Tibial artery (tissue), 4 donors: ENCODE measurements around the gene RALGPS1.
A peak's percentile ranks its signal among the peaks of the same experiment; 100 is the strongest.

Source experiments
- DNase-seq, 2 donors: peaks; one replicate each; pipeline ENCODE4 v3.0.0-alpha.2; 2019
- H3K27ac ChIP-seq, 2 donors: fragments of 200-600 bp; sonication (generic) in 1 of 2; 1 replicate in 1 of 2; 2 replicates in 1 of 2; pipeline ENCODE4 v1.5.1; 2018 to 2019; ENCODE audit warnings: mild to moderate bottlenecking in 1 of 2
- H3K27me3 ChIP-seq, 2 donors: fragments of 200-600 bp; sonication (generic) in 1 of 2; one replicate each; pipeline versions ENCODE4 v1.5.1 to v1.6.0; 2016 to 2019
- H3K36me3 ChIP-seq, 3 donors: fragments of 200-600 bp; sonication (generic) in 2 of 3; one replicate each; pipeline ENCODE4 v1.5.1; 2016 to 2019; ENCODE audit warnings: mild to moderate bottlenecking in 2 of 3
- H3K4me1 ChIP-seq, 4 donors: fragments of 200-600 bp; sonication (generic) in 2 of 4; 1 replicate in 3 of 4; 2 replicates in 1 of 4; pipeline ENCODE4 v1.5.1; 2016 to 2019
- H3K4me3 ChIP-seq, 2 donors: fragments of 200-600 bp; sonication (generic) in 1 of 2; 1 replicate in 1 of 2; 2 replicates in 1 of 2; pipeline ENCODE4 v1.5.1; 2018 to 2019; ENCODE audit warnings: mild to moderate bottlenecking in 2 of 2
- H3K9me3 ChIP-seq, 3 donors: fragments of 200-600 bp; sonication (generic) in 1 of 3; one replicate each; pipeline ENCODE4 v1.5.1; 2016 to 2019
- intact Hi-C: fragments of 100-400 bp; cut with DNase I; formaldehyde crosslinking; loops from one replicate; pipeline ENCODE4 v1.15.0; 2023; ENCODE audit warnings: low total_unique reads
- TF ChIP-seq, protein P1 (sequence below), 2 experiments: fragments of 200-600 bp in 1 of 2; fragments of 450-650 bp in 1 of 2; IDR thresholded peaks; one replicate each; pipeline ENCODE4 v1.5.1; 2017 to 2019; ENCODE audit warnings: antibody characterized with exemption in 2 of 2, mild to moderate bottlenecking in 1 of 2, moderate library complexity in 1 of 2

The RALGPS1 gene

DNA sequence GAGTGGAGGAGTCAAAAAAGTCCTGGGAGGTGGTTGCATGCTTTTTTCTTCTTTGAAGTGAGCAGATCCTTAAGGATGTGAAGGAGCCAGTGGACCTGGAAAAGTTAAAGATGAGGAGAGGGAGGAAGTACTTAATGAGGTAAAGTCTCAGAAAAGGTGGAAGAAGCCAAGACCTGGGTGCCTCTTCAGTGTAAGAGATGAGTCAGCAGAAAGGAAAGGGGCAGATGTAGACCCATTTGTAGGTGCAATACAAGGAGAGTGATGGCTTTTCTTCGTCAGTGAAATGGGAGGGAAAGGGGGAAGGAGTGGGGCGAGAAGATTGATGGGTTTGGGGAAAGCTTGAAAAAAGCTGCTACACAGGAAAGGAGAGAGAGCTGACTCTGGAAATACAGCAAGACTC is 124.9 kb downstream of the RALGPS1 start:
- H3K4me3 ChIP-seq = no peak overlapping the region
- H3K27me3 ChIP-seq = no peaks in the 10 kb centered on the region
- TF ChIP-seq, protein P1, sequence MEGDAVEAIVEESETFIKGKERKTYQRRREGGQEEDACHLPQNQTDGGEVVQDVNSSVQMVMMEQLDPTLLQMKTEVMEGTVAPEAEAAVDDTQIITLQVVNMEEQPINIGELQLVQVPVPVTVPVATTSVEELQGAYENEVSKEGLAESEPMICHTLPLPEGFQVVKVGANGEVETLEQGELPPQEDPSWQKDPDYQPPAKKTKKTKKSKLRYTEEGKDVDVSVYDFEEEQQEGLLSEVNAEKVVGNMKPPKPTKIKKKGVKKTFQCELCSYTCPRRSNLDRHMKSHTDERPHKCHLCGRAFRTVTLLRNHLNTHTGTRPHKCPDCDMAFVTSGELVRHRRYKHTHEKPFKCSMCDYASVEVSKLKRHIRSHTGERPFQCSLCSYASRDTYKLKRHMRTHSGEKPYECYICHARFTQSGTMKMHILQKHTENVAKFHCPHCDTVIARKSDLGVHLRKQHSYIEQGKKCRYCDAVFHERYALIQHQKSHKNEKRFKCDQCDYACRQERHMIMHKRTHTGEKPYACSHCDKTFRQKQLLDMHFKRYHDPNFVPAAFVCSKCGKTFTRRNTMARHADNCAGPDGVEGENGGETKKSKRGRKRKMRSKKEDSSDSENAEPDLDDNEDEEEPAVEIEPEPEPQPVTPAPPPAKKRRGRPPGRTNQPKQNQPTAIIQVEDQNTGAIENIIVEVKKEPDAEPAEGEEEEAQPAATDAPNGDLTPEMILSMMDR (IDR thresholded peaks at IDR 0.05) = no peak
- DNase-seq = no peak
- peaks cover 0 to 19% (median 12%) of the 10 kb centered on the region in 4 donors for H3K4me1 ChIP-seq
- intact Hi-C loops = no loop called here
- H3K9me3 ChIP-seq = no peaks in the 10 kb centered on the region
- H3K36me3 ChIP-seq = no peaks in the 10 kb centered on the region
- no peak overlapping the region for H3K27ac ChIP-seq

DNA sequence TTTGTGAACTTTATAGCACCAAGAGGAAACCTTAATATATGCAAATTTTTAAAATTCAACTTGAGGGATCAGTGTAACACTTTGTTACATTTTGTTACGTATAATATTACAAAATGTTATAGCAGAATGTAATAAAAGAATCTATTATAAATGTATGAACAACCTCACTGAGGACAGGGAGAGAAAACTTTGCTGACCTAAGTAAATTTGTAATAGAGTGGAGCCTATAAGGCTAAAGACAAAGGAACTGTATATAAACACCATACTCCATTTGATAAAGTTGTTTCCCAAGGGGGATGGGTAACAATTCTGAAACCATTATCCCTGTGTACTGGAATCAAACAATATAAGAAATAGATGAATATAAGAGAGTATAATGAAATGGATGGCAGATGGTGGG is 130.6 kb downstream of the RALGPS1 start:
- Histone ChIP-seq H3K9me3 (no peaks in the 10 kb centered on the region), H3K36me3 (no peaks in the 10 kb centered on the region), H3K4me3 (no peak overlapping the region), H3K27ac (no peak overlapping the region), H3K4me1 (peaks cover 0 to 5% (median 0%) of the 10 kb centered on the region in 4 donors), H3K27me3 (no peaks in the 10 kb centered on the region)
- no peak for DNase-seq
- intact Hi-C loops = no loop called here
- TF ChIP-seq, protein P1 (IDR thresholded peaks at IDR 0.05) = no peak

DNA sequence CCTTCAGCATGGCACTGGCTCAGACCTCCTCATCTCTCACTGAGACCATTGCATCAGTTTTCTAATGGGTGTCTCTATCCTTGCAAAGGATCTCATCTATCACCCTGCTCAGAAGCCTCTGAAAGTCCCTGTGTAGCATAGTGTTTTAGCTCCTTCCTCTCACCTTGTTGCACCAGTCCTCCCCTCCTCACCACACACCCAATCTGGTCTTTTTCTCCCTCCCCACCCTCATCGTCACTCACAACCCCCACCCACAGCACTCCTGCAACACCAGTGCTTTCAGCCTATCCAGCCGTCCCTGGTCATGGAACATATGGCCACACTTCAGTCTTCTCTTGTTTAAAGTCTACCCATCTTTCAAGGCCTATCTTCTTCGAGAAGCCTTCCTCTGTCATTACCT is 133.4 kb downstream of the RALGPS1 start:
- TF ChIP-seq, protein P1 (IDR thresholded peaks at IDR 0.05) = no peak
- DNase-seq = peak in 1 of 2 donors; percentile 33
- intact Hi-C loops = no loop called here

DNA sequence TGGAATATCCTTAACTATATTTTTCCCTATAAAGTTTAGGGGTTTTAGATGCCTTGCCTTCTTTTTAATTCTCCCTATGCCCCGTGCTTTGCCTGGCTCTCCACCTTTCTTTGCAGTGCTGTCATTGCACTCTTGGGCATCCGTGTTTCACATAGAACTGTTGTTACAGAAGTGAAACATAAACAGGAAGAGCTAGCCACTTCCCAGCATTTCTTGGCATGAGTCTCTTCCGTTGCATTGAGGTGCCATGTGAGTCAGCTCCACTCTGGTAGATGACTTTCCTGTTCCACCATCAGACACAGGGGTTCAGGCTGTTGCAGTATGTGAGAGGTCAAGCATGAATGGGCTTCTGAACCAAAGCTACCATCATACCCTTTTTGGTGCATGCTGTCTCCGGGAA is 134.5 kb downstream of the RALGPS1 start:
- Histone ChIP-seq H3K4me1 (peaks cover 0 to 17% (median 12%) of the 10 kb centered on the region in 4 donors), H3K4me3 (no peak overlapping the region), H3K36me3 (no peaks in the 10 kb centered on the region), H3K27me3 (no peaks in the 10 kb centered on the region), H3K9me3 (no peaks in the 10 kb centered on the region), H3K27ac (peak overlapping the region; percentile 21 to 47)
- TF ChIP-seq, protein P1 (IDR thresholded peaks at IDR 0.05) = peak; percentile 15 to 27
- DNase-seq = peak; percentile 63 to 71
- intact Hi-C loops = no loop called here

More for the DNA sequence above, 133.4 kb downstream of the RALGPS1 start:
- Histone ChIP-seq H3K9me3 (no peaks in the 10 kb centered on the region), H3K27ac (peak overlapping the region in 1 of 2 donors; percentile 21), H3K4me1 (peaks cover 0 to 6% (median 4%) of the 10 kb centered on the region in 4 donors), H3K27me3 (no peaks in the 10 kb centered on the region), H3K4me3 (no peak overlapping the region), H3K36me3 (no peaks in the 10 kb centered on the region)

DNA sequence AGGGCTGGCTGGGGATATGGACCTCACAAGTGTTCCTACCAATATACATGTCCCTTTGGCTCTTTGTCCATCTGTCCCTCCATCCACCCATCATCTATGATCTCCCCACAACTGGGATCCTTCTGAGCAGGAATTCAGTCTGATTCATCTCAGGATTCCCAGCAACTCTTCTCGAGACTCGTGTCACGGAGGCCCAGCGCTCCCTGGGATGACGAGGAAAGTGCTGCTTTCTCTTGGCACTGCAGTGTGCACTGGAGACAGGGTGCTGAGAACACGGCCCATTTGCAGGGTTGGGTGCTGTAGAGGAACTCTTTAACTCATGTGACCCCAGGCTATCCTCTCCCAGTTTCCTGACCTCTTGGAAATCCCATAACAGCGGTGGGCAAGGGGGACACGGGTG is 135.0 kb downstream of the RALGPS1 start:
- Histone ChIP-seq H3K27ac (no peak overlapping the region), H3K27me3 (no peaks in the 10 kb centered on the region), H3K4me3 (no peak overlapping the region), H3K9me3 (no peaks in the 10 kb centered on the region), H3K36me3 (no peaks in the 10 kb centered on the region), H3K4me1 (peaks cover 0 to 22% (median 15%) of the 10 kb centered on the region in 4 donors)
- DNase-seq = peak in 1 of 2 donors; percentile 43
- TF ChIP-seq, protein P1 (IDR thresholded peaks at IDR 0.05) = no peak
- intact Hi-C loops = no loop called here

DNA sequence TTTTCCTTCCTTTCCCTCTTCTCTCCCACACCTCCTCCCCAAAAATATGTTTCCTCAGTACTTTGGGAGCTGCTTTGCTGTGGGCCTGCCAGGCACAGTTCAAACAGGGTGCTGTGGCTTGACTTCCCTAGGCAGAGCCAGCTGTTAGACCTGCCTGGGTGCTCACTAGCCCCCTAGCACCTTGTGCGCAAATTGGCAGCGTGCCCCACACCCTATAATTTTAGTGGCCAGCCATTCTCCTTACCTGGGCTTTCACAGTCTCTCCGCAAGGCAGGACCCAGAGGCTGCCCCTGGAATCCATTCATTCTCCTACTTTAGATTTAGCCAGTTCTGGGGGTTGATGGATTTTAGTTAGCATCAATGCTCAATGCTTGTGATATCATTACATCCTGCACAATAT is 135.6 kb downstream of the RALGPS1 start:
- Histone ChIP-seq H3K4me3 (no peak overlapping the region), H3K4me1 (peaks cover 0 to 24% (median 16%) of the 10 kb centered on the region in 4 donors), H3K36me3 (no peaks in the 10 kb centered on the region), H3K27me3 (no peaks in the 10 kb centered on the region), H3K27ac (no peak overlapping the region), H3K9me3 (no peaks in the 10 kb centered on the region)
- peak in 1 of 2 donors; percentile 39 for DNase-seq
- intact Hi-C loops = no loop called here
- TF ChIP-seq, protein P1 (IDR thresholded peaks at IDR 0.05) = no peak
